B cell (primary cell): ENCODE results near the gene PPP1CC.

Experiments
- EZH2 ChIP-seq: IDR thresholded peaks from 2 replicates; pipeline ENCODE4 v1.6.1; 2012; ENCODE audit warnings: borderline replicate concordance, low read depth, mild to moderate bottlenecking, moderate library complexity, low read length; ENCODE audit not compliant: insufficient read depth, poor library complexity, severe bottlenecking
- TF ChIP-seq, protein P1 (sequence below): fragments of 200-600 bp; IDR thresholded peaks from one replicate; pipeline ENCODE4 v1.8.0; 2022; ENCODE audit warnings: antibody characterized with exemption, mild to moderate bottlenecking

DNA sequence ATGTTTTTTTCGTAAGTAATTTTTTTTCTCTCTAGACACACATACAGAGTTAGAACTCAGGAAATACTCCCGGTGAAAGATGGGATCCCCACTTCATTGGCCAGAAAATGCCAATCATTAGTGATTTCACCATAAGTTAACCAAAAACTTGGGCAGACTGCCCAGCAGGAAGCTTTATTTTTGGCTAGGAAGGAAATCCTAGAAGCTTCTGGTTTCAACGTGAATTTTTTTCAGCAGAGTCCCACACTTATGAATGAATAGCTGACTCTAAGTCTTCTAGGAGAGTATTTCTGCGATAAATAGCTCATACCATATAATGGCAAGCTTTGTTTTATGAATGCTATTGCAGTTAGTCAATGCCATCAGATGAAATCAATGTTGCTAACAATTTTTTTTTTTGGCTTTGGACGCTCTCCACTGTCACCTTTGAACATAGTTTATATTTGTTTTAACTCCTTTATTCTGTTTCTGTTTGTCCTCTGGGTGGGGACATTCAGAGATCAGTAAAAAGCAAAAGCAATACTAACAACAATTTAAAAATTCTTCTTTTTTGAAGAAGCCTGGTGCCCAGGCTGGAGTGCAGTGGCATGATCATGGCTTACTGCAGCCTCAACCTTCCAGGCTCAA, 9.5 kb downstream of the PPP1CC start:
- TF ChIP-seq EZH2, result no peak
- TF ChIP-seq, protein P1, sequence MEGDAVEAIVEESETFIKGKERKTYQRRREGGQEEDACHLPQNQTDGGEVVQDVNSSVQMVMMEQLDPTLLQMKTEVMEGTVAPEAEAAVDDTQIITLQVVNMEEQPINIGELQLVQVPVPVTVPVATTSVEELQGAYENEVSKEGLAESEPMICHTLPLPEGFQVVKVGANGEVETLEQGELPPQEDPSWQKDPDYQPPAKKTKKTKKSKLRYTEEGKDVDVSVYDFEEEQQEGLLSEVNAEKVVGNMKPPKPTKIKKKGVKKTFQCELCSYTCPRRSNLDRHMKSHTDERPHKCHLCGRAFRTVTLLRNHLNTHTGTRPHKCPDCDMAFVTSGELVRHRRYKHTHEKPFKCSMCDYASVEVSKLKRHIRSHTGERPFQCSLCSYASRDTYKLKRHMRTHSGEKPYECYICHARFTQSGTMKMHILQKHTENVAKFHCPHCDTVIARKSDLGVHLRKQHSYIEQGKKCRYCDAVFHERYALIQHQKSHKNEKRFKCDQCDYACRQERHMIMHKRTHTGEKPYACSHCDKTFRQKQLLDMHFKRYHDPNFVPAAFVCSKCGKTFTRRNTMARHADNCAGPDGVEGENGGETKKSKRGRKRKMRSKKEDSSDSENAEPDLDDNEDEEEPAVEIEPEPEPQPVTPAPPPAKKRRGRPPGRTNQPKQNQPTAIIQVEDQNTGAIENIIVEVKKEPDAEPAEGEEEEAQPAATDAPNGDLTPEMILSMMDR, result no peak
